Subcutaneous abdominal adipose tissue (tissue), 5 donors: ENCODE data around the gene C1orf185.

Experiments
- H3K27ac ChIP-seq: one replicate; pipeline ENCODE4 v1.7.0; 2013; ENCODE audit warnings: low read depth, mild to moderate bottlenecking, inconsistent platforms, low read length, moderate library complexity
- H3K27me3 ChIP-seq, 5 donors: one replicate each; pipeline ENCODE4 v1.7.0; 2013; ENCODE audit warnings: low read length in 5 of 5, inconsistent platforms in 1 of 5; ENCODE audit not compliant: control insufficient read depth in 5 of 5, insufficient read depth in 4 of 5
- H3K36me3 ChIP-seq, 5 donors: one replicate each; pipeline ENCODE4 v1.7.0; 2013; ENCODE audit warnings: low read length in 5 of 5; ENCODE audit not compliant: control insufficient read depth in 5 of 5, insufficient read depth in 5 of 5
- H3K4me1 ChIP-seq, 5 donors: one replicate each; pipeline ENCODE4 v1.7.0; 2013; ENCODE audit warnings: low read length in 5 of 5, mild to moderate bottlenecking in 3 of 5, moderate library complexity in 1 of 5; ENCODE audit not compliant: control insufficient read depth in 5 of 5, insufficient read depth in 5 of 5
- H3K4me3 ChIP-seq, 5 donors: one replicate each; pipeline ENCODE4 v1.7.0; 2013; ENCODE audit warnings: low read length in 5 of 5, low read depth in 1 of 5
- H3K9ac ChIP-seq, 5 donors: one replicate each; pipeline ENCODE4 v1.7.0; 2013; ENCODE audit warnings: low read length in 5 of 5, mild to moderate bottlenecking in 4 of 5, moderate library complexity in 3 of 5
- H3K9me3 ChIP-seq, 5 donors: one replicate each; pipeline ENCODE4 v1.7.0; 2013; ENCODE audit warnings: low read length in 5 of 5; ENCODE audit not compliant: control insufficient read depth in 5 of 5
- donor health status: healthy.
- donor health status: healthy.
- donor health status: healthy.
- donor health status: healthy.
- donor health status: healthy.

The C1orf185 gene

GRCh38 chr1:51193564-51193963 is 91.5 kb downstream of the C1orf185 start:
- no peak overlapping the region for H3K9ac ChIP-seq
- no peaks in the 10 kb centered on the region for H3K27me3 ChIP-seq
- H3K4me1 ChIP-seq, result peaks cover 0 to 4% (median 0%) of the 10 kb centered on the region in 5 donors
- H3K27ac ChIP-seq, result no peak overlapping the region
- H3K36me3 ChIP-seq, result no peaks in the 10 kb centered on the region
- no peak overlapping the region for H3K4me3 ChIP-seq
- no peaks in the 10 kb centered on the region for H3K9me3 ChIP-seq
